HG03108 (cell line): Measurements from ENCODE around the gene LSM8.
"Not testable (repeated sequence)": the region's sequence is repeated elsewhere in the genome, so short reads cannot be mapped to it uniquely, and the experiment has no call there.

Experiments used
- ATAC-seq: cut with Tn5 transposase; IDR thresholded peaks from one replicate; pipeline ENCODE4 v1.9.1; 2021; ENCODE audit warnings: moderate library complexity; ENCODE audit not compliant: unreplicated experiment

The LSM8 gene

DNA sequence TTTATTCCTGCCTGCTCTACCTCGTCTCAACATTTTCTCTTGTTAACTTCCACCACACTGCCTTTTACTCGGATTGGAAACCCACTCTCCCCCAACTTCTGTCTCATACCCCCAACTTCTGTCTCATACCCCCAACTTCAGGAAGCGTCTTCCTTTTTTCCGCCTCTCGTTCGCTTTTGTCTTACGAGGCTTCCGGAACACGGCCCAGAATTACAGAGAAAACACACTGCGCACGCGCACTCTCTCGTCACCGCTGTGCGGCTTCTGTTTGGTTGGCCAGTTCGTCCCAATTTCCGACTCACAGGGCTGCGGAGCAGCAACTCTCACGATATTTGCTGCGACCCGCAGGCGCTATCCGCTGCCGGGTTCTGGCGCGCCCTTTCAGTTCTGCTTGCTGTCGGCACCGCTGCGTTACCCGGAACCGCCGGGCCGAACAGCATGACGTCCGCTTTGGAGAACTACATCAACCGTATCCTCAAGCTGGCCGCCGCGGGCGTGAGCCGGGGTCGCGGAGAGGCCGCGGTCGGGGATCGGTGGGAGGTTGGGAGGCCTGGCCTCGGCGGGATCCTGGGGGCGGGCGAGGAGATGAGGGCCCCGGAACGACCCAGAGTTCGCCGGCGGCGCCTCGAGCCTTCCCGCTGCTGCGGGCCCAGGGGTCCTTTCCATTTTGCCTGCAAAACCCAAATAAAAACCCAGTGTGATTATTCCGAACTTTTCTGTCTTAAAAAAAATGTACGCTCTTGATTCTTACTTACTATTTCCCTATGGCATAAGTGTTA, at the start of gene LSM8:
LSM8 (plus strand) TSS at position 379 of the 779 bp plus-strand sequence; CDS start at position 439, 60 bp downstream.
- peak; percentile 99 for ATAC-seq

DNA sequence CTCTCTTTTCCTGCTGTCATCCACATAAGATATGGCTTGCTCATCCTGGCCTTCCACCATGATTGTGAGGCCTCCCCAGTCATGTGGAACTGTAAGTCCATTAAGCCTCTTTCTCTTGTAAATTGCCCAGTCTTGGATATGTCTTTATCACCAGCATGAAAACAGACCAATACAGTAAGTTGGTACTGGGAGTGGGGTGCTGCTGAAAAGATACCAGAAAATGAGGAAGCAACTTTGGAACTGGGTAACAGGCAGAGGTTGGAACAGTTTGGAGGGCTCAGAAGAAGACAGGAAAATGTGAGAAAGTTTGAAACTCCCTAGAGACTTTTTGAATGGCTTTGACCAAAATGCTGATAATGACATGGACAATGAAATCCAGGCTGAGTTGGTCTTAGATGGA, 49.5 kb upstream of the LSM8 start:
- ATAC-seq = not testable (repeated sequence)

DNA sequence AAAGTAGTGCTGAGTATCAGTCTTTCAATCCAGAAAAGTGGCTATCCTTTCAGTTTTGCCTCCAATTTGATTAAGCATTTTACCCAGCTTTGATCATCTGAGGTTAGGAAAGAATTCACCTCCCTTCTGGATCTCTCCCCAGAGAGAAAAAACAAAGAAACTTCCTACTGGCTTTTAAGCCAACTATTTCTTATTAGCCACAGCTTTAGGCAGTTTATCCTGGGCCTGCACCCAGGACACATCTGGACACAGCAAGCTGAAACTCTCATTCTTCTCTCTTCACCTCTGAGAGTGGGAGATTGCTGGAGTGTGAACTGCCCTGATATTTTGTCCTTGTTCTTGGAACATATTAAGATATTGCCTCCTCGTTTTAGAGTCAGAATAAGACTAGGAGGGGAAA, 43.5 kb upstream of the LSM8 start:
- no peak for ATAC-seq

DNA sequence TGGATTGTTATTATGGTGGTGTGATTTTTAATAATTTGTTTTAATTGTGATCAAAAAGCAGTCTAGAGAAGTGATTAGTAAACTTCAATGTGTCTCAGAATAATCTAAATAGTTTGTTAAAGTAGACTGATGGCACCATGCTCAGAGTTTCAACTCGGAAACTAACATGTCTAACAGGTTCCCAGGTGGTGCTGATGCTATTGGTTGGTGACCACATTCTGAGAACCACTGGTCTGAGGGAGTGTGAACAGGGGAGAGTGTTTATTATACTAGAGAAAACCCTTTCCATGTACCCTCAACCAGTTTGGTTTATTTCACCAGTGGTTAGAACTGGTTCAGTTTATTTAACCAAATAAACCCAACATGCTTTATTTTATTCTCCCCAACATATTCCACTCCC, 42.0 kb upstream of the LSM8 start:
- no peak for ATAC-seq

DNA sequence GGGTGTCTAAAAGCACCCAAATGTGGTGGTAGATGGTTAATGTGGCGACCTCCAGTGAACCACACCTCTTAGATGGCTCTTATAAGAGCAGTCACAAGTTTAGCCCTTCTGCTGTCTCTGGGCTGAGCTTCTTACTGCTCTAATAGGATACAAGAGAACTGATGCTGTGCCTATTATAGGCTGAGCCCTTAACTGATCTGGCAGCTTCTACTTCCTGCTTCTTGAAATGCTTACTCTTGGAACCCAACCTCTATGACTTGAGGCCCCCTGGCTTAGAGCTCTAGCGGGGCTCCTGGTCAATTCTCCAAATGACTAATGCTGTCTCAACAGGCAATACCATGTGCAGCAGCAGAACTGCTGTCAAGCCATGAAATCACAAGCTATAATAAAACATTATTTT, 35.0 kb upstream of the LSM8 start:
- no peak for ATAC-seq

DNA sequence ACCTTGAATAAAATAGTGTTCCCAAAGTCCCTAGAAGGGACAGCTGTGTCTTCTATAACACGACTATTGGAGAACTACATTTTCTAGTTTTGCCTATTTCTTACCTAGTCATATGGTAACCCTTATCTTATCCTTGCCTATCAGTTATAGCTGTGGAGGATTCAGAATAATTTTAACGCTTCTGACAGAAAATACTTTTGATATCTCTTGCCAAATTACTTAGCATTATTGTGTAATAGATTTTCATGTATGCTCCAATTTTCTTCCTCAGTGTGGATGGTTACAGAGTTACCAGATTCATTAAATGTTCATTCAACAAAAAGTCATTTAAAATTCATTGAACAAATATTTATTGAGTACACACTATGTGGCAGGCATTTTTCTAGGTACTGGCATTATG, 34.6 kb upstream of the LSM8 start:
- ATAC-seq = no peak

DNA sequence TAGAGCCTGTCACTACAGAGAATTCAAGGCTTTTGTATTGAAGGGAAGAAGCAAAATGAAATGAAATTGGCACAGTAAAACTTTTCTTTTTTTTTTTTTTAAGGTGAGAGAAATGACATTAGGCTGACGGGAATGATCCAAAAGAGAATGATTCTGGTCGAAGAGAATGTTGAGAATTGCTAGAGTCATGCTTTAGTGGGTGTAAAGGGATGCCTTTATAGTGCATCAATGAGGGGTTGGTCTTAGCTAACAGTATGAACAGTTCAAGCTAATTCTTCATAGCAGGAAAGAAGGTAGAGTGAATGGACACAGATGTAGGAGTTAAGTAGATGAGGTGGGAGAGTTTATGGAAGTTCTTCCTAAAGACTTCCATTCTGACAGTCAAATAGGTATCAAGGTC, 32.3 kb upstream of the LSM8 start:
- ATAC-seq = no peak

DNA sequence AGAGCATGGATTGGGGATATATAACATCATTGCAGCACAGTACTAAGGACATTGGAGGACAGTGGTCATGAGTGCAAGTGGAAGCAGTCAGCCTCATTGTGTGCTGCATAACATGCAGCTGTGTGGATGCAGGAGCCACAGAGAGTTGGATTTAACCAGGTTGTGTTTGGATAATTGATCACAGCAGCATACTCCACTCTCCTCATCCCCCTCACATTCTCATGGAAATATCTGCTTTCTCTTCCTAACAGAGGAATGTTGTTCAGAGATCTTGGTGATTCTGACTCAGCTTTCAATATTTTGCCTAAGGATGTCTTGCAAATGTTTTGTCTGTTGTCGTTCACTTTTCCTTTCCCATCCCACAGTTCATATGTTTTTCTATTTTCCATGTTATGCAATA, 31.8 kb upstream of the LSM8 start:
- ATAC-seq = no peak

DNA sequence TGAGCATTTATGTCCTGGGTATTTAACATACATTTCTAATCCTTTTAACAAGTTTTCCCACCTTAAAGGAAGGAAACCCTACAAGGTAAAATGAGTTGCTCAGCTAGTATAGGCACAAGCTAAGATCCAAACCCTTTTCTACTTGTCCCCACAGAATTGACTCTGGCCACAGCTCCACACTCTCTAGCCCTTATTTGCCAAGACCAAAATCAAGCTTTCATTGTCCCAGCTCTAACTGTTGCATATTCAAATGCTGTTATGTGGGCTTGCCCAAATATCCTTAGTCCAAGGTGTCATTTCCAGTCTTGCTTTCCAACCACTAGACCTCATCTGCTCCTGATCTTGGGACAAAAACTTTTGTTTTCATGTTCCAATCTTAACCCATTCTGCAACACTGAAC, 31.3 kb upstream of the LSM8 start:
- ATAC-seq = no peak

DNA sequence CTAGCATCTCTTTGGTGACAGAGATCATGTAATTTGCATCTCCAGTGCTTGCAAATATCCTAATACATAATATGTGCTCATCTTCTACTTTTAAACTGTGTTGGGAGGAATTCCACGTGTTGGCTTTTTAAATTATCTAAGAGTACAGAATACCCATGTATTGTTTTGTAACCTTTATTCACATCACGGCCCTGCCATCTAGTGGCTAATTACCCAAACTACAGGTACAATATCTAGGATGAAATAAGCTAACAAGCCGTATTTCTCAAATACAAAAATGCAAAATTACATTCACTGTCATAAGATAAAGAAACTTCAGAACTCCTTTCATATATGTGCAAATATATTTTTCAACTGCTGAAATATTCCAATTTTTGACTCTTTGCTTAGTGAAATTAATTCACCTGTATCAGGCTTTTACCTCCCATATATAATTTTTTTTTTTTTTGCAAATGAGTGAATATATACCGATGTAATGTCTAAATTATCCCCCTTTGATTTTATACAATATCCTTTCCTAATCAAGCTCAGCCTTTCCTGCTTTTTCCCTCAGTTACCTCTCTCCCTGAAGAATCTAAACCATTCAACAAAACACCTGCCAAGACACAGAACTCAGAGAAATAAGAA, 30.3 kb upstream of the LSM8 start:
- no peak for ATAC-seq

DNA sequence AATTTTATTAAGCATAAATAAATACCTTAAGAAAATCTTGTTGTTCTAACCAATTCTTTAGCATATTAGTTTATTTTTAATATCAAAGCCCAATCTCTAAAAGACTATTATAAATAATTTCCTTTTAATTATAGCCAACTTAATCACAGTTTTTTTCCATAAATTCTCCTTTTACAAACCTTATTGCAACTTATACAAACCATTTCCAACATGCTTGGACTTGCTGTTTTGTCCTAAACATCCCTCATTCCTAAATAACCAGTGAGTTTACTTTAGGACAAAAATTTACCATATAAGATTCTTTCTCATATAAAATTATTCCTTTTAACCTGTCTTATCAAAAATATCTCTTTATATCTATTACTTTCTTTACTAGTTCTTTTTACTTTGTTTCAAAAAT, 25.2 kb upstream of the LSM8 start:
- no peak for ATAC-seq

DNA sequence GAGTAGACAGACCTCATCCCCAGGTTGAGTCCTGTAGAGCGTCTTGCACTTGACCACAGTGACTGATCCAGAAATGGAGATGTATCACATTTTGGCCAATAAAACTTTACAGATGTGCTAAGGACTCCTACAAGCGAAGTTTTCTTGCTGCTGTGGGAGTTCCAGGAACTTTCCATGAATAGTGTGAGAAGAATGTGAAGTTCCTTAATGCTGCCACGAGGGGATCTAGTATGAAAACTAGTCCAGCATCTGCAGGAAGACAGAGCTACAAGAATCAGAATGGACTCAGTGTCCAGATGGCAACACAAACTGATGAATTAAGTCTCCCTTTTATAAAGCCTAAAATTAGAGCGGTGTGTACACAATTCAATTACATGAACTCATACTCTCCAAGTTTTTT, 14.8 kb upstream of the LSM8 start:
- ATAC-seq = no peak

DNA sequence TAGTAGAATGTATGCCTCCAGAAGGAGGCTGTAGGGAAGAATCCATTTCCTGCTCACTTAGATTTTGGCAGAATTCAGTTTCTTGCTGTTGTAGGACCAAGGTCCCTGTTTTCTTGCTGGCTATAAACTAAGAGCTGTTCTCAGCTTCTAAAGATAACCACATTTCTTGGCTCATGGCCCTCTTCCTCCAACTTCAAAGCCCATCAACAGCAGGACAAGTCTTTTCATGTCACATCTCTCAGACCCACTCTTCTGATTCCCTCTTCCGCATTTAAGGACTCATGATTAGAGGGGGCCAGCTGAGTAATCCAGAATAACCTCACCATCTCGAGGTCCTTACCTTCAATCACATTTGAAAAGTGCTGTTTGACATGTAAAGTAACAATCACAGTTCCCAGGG, 8.2 kb upstream of the LSM8 start:
- ATAC-seq = no peak

DNA sequence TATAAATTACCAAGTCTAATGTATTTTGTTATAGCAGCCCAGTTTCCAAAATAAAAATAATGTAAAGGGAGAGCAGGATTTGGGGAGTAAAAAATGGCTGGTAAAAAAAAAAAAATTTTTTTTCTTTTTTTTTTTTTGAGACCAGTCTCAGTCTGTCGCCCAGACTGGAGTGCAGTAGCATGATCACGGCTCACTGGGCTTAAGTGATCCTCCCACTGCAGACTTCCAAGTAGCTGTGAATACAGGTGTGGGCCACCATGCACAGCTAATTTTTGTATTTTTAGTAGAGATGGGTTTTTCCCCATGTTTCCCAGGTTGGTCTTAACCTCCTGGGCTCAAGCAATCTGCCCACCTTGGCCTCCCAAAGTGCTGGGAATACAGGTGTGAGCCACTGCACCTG, 4.8 kb upstream of the LSM8 start:
- no peak for ATAC-seq

DNA sequence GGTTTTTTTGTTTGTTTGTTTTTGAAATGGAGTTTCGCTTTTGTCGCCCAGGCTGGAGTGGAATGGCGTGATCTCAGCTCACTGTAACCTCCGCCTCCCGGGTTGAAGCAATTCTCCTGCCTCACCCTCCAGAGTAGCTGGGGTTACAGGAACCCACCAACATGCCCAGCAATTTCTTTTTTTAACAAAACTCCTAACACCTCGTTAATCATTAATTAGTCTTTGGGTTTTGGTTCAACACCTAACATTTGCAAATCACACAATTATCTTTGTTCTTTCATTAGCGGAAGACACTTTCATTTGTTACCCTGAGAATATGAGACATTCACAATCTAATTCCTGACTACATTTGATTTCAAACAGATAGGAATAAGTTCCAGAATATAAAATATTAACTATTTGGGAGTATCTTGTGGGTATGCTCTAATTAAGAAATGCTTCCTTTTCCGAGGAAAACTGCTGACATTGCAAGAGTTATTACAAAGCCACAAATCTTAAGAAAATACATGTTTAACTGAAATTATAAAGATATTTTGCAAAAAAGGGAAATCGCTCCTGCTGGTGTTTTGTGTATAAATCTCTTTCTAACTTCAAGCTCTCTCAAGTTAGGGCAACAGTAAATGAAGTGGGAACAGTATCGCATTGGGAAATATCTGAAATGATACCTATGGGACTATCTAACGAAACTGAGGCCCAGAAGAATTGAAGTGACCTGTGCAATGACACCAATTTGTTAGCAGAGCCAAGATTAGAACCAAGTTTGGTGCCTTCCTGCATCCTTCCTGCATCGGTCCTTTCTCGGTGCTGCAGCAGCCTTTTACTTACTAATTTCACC, 1.2 kb upstream of the LSM8 start:
- ATAC-seq = no peak

DNA sequence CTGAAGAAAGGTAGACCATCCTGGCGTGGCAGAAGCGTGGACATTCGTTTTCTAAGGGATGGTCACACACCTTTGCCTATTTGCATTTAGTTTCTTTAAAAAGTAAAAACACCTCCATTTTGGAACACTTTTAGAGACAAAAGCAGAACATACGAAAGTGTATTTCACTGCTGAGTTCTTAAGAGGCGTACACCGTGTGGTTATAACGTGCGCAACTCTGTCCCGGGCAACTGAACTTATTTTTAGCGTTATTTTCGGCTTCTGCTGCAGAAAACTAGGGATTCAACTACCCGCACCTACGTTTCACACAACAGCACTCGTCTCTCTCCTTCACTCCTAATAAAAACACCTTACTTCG, 557 bp upstream of the LSM8 start:
- no peak for ATAC-seq

DNA sequence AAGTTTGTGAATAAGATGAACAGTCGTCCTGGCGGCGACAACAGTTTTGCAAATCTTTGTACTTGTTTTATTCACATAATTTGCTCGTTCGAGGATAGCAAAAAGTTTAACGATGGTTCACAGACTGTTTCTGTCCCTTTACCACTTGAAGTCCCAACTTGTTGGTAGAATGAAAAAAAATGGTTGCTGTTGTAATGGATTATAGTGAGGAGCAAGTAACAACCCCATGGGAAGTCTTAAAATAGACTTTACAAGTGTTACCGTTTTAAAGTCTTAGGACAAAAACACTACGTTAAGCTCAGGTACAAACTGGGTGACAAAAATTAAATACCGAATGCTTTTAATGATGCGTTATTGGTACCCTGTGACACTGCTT, 589 bp downstream of the LSM8 start:
- ATAC-seq = no peak

DNA sequence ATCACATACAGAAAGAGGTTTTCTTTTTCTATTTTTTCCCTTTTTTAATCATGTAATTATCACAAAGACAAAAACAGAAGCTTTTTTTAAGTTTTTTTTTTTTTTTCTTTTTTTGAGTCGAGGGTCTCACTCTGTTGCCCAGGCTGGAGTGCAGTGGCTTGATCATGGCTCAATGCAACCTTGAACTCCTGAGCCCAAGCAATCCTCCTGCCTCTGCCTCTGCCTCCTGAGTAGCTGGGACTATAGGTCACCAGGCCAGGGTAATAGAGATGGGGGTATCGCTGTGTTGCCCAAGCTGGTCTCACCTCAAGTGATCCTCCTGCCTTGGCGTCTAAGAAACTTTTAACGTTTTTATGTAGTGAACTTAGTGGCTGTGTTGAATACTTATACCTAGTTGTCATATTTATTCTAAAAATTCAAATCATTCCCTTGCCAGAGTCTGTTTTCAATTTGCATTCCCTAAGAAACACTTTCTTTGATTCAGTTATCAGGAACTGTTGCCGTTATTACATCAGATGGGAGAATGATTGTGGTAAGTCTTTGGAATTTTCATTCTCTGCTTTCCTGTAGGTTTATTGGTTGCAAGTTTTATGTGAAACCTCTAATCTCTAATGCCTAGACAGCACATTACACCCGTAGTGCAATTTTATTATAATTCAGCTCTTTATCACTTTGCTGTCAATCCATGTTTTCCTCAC, 1.3 kb downstream of the LSM8 start:
- ATAC-seq = no peak

DNA sequence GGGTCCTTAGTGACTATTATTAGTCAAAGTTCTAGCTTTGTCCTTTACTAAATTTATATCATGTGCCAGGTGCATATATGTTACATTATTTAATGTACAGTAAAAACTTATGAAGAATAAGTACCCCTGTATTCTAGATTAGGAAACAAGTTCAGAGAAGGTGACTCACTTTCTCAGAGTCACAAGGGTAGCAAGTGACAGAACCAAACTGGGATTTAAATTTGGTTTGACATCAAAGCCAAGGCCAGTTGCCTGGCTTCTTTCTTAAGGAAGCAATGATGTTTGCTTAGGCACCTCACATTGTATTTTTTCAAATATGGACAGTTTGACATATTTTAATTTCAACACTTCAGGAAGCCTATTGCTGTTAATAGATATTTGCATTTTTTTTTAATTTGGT, 2.5 kb downstream of the LSM8 start:
- ATAC-seq = no peak

DNA sequence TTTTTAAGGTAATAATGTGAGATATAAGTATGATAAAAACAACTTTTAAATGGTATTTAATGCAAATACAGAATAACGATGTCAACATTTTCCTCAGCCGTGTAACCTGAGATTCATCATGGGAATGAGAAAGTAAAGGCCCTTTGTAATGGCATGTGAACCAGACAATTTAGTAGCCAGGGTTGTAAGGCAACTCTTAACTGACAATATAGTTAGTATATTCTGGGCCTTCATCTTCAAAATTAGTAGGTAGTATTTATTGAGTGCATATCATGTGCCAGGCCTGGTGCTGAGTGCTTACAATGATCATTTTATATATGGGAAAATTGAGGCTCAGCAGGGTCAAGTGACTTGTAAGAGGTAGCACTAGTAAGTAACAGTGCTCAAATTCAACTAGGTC, 10.6 kb downstream of the LSM8 start:
- ATAC-seq = no peak

DNA sequence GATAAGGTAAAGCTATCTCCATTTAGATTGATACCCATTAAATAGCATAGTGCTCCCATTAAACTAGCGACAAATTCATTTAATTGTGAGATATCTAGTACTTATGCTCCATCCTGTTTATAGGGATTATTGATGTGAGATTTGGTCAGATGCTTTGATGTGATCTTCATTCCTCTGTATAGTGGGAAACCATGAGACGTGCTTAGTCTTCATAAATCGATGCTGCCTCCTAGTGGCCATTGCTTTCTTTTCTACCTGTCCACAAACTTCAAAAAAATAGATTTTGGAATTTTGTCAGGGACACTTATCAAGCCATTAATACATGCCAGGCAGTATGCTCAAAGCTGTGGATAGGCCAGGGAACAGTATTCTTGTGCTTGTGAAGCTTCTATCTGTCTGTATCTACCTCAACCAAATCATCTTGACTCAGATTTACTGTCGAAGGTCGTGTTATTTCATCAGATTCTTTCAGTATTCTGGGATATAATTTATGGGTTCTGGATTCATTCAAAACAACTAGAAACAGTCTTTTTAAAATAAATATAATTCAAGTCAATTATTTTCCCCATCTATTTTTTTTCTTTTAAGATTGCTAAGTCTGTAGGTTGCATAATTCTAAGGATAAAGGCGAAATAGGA, 12.0 kb downstream of the LSM8 start:
- peak; percentile 88 for ATAC-seq
